ENCODE measurements around the gene MYL2. TPM values are rescaled to one million over a fixed set of nuclear protein-coding genes. Genes with fewer than 3 reads are reported as not detected.

MYL2 gene
- total RNA-seq, 1 experiment from 2014 or later: 0.39 TPM

DNA sequence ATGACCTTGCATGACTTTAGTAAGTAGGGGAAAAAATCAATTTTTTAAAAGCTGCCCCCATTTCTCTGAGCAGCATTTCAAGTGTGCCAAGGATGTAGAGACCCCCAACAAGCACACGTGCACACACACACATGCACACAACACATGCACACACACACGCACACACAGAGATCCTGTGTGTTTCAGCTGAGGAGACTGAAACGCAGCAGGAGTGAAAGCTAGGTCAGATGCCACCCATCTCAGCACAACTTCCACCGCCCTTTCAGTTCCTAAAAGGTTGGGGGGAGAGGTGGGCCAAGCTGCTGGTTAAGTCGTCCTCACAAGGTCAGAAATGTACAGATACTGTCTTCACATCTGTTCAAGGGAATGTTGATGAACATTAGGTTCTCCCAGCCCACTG is 13.9 kb downstream of the MYL2 start:
- BruUV-seq (replicated peaks): no TSS peak
- Histone ChIP-seq H3K9ac (ENCODE audit: low read length) (no peak overlapping the region), H3K4me3 (replicated peaks in 1 of 2; ENCODE audit: low read depth in 1 of 2, low read length in 2 of 2) (no peak overlapping the region), H3K4me2 (ENCODE audit: low read length) (no peak overlapping the region), H3K4me1 (ENCODE audit: control insufficient read depth in 1 of 2, insufficient read depth in 2 of 2, low read length in 2 of 2) (peaks cover 0 to 4% of the 10 kb centered on the region in 2 experiments; a peak in 1 of 4 replicates), H3K79me2 (ENCODE audit: insufficient read depth, low read length) (no peaks in the 10 kb centered on the region), H3K9me2 (ENCODE audit: insufficient read depth) (no peaks in the 10 kb centered on the region), H3K27me3 (ENCODE audit: insufficient read depth, low read length) (no peaks in the 10 kb centered on the region), H4K20me1 (ENCODE audit: insufficient read depth) (no peaks in the 10 kb centered on the region), H3K9me3 (ENCODE audit: control insufficient read depth in 1 of 2, insufficient read depth in 1 of 2, low read depth in 1 of 2, low read length in 2 of 2) (no peaks in the 10 kb centered on the region), H2AFZ (ENCODE audit: low read depth, low read length, poor library complexity, severe bottlenecking) (peak overlapping the region; percentile 16), H3K27ac (ENCODE audit: low read depth, low read length) (no peak overlapping the region), H3K36me3 (ENCODE audit: control insufficient read depth in 1 of 2, insufficient read depth in 2 of 2, low read length in 2 of 2) (no peaks in the 10 kb centered on the region)
- ChIA-PET CTCF (interaction anchor here (0.8 kb wide), 1 partner anchor 12 kb away, joined by 3 read pairs; no protein-coding TSS in a partner anchor), RAD21 (ENCODE audit: low non-redundant PET in 1 of 2, low total read pairs in 2 of 2, uncharacterized antibody in 2 of 2, unreplicated experiment in 2 of 2) (no interaction called here), POLR2A (no interaction called here)
- ATAC-seq: 0 out of 2 replicates have a peak, but pooled peaks have one; percentile 18
- TF ChIP-seq CEBPB (IDR thresholded peaks at IDR 0.05; ENCODE audit: low read depth): no peak
- TF ChIP-seq POLR2A (IDR thresholded peaks at IDR 0.05; ENCODE audit: borderline replicate concordance, extremely low read depth, insufficient read depth, insufficient read length): no peak
- no peak for TF ChIP-seq CBX3 (IDR thresholded peaks at IDR 0.05; ENCODE audit: low read depth)
- no peak for TF ChIP-seq ELF1 (IDR thresholded peaks at IDR 0.05; ENCODE audit: borderline replicate concordance, low read depth)
- TF ChIP-seq EGR1 (IDR thresholded peaks at IDR 0.05; ENCODE audit: low read depth): no peak
- no peak for TF ChIP-seq ZNF274 (IDR thresholded peaks at IDR 0.05; ENCODE audit: low read depth, low read length)
- TF ChIP-seq, protein P1, sequence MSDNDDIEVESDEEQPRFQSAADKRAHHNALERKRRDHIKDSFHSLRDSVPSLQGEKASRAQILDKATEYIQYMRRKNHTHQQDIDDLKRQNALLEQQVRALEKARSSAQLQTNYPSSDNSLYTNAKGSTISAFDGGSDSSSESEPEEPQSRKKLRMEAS (IDR thresholded peaks at IDR 0.05): no peak
- TF ChIP-seq, protein P2, sequence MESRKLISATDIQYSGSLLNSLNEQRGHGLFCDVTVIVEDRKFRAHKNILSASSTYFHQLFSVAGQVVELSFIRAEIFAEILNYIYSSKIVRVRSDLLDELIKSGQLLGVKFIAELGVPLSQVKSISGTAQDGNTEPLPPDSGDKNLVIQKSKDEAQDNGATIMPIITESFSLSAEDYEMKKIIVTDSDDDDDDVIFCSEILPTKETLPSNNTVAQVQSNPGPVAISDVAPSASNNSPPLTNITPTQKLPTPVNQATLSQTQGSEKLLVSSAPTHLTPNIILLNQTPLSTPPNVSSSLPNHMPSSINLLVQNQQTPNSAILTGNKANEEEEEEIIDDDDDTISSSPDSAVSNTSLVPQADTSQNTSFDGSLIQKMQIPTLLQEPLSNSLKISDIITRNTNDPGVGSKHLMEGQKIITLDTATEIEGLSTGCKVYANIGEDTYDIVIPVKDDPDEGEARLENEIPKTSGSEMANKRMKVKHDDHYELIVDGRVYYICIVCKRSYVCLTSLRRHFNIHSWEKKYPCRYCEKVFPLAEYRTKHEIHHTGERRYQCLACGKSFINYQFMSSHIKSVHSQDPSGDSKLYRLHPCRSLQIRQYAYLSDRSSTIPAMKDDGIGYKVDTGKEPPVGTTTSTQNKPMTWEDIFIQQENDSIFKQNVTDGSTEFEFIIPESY (IDR thresholded peaks at IDR 0.05; ENCODE audit: extremely low read depth, insufficient replicate concordance, low read length): no peak
- TF ChIP-seq FOSL1 (IDR thresholded peaks at IDR 0.05; ENCODE audit: low read depth): no peak
- TF ChIP-seq EZH2phosphoT487 (IDR thresholded peaks at IDR 0.05; ENCODE audit: borderline replicate concordance): no peak
- TF ChIP-seq SIN3A (IDR thresholded peaks at IDR 0.05; ENCODE audit: low read depth): no peak
- no peak for TF ChIP-seq SRF (IDR thresholded peaks at IDR 0.05; ENCODE audit: low read depth)
- no peak for TF ChIP-seq RAD21 (IDR thresholded peaks at IDR 0.05; ENCODE audit: low read depth)
- TF ChIP-seq JUND (IDR thresholded peaks at IDR 0.05): no peak
- DNase-seq (ENCODE audit: low read depth, low spot score): no peak
- intact Hi-C loops (cut with micrococcal nuclease): no loop called here
